PC-9 (cell line): ENCODE results near the gene UHRF2.

Source experiments
- CTCF ChIP-seq: fragments of 200-600 bp; sonication (generic); conservative IDR thresholded peaks from 2 replicates; pipeline ENCODE4 v1.6.1; 2017; ENCODE audit warnings: mixed run types, antibody characterized with exemption, mild to moderate bottlenecking, moderate library complexity
- EZH2 ChIP-seq: fragments of 200-600 bp; sonication (generic); IDR thresholded peaks from 2 replicates; pipeline ENCODE4 v1.8.0; 2017; ENCODE audit warnings: antibody characterized with exemption, low read depth

- TF ChIP-seq CTCF = no peak
- TF ChIP-seq EZH2 = no peak
These were observed 607 bp downstream of the UHRF2 start for GRCh38 chr9:6413365-6414246.
